GM12878 (cell line): ENCODE data around the gene SPINT1. TPM values are rescaled to one million over a fixed set of nuclear protein-coding genes. Genes with fewer than 3 reads are reported as not detected.

Source experiments
- ATAC-seq: fragments of 200-7000 bp; cut with Tn5 transposase; 3 replicates; pipeline ENCODE4 v1.9.1; 2020; ENCODE audit warnings: mild to moderate bottlenecking, moderate library complexity
- BruUV-seq: library from RNA; stranded (reverse); fragments of 400-500 nt; replicated peaks from 2 replicates; lab custom pipeline; 2021; lab: Mats Ljungman, UMichigan
- CTCF ChIA-PET: fragments of 300-600 bp; sonication (Branson Sonifier 250); formaldehyde crosslinking; extraction: SDS; loops from one replicate; lab custom pipeline; 2021; ENCODE audit warnings: inconsistent platforms; lab: Yijun Ruan, JAX
- POLR2A ChIA-PET: fragments of 350-600 bp; formaldehyde crosslinking; extraction: SDS; loops from one replicate; lab custom pipeline; 2021; ENCODE audit warnings: inconsistent platforms; lab: Charles Lee
- RAD21 ChIA-PET: fragments of 300-600 bp; sonication (Branson Sonifier 250); formaldehyde crosslinking; loops from one replicate; lab custom pipeline; 2023; ENCODE audit warnings: antibody characterized with exemption; ENCODE audit not compliant: unreplicated experiment; lab: Charles Lee
- SMC1A ChIA-PET: fragments of 300-600 bp; sonication (Branson Sonifier 250); formaldehyde crosslinking; loops from one replicate; lab custom pipeline; 2023; ENCODE audit not compliant: unreplicated experiment, uncharacterized antibody; lab: Charles Lee
- DNase-seq: peaks from one replicate; pipeline ENCODE4 v3.0.0-alpha.2; 2011; ENCODE audit warnings: low read depth, low spot score
- FAIRE-seq: peaks from 3 replicates; lab custom pipeline; 2011; peaks lifted over from hg19 to GRCh38; lab: Jason Lieb, UNC
- H2AFZ ChIP-seq: 2 replicates; pipeline ENCODE4 v1.6.0; 2011; ENCODE audit warnings: low read depth, low read length, control low read depth; ENCODE audit not compliant: control insufficient read depth
- H3K27ac ChIP-seq: 2 replicates; pipeline ENCODE4 v1.5.1; 2011; ENCODE audit warnings: control low read depth; ENCODE audit not compliant: control insufficient read depth, insufficient read depth
- H3K27me3 ChIP-seq, 2 experiments: replicated peaks in 1 of 2; 2 replicates each; pipeline versions ENCODE4 v1.6.0 to v1.6.1; 2011; ENCODE audit warnings: low read length in 1 of 2; ENCODE audit not compliant: control insufficient read depth in 2 of 2, insufficient read depth in 2 of 2
- H3K36me3 ChIP-seq, 2 experiments: 2 replicates each; pipeline ENCODE4 v1.5.1; 2011; ENCODE audit warnings: low read length in 1 of 2; ENCODE audit not compliant: control insufficient read depth in 2 of 2, insufficient read depth in 2 of 2
- H3K4me1 ChIP-seq: 2 replicates; pipeline ENCODE4 v1.6.1; 2011; ENCODE audit warnings: mild to moderate bottlenecking, low read length, moderate library complexity, mixed read lengths; ENCODE audit not compliant: control insufficient read depth, insufficient read depth
- H3K4me2 ChIP-seq: 2 replicates; pipeline ENCODE4 v1.6.0; 2011; ENCODE audit warnings: control low read depth; ENCODE audit not compliant: control insufficient read depth, insufficient read depth
- H3K4me3 ChIP-seq: fragments of 200-600 bp; sonication (generic); 2 replicates; pipeline ENCODE4 v1.5.1; 2016
- H3K79me2 ChIP-seq: 2 replicates; pipeline ENCODE4 v1.6.0; 2011; ENCODE audit warnings: low read length; ENCODE audit not compliant: control insufficient read depth, insufficient read depth
- H3K9ac ChIP-seq: 2 replicates; pipeline ENCODE4 v1.8.0; 2011; ENCODE audit warnings: low read length, control low read depth, mixed read lengths; ENCODE audit not compliant: control insufficient read depth, insufficient read depth
- H3K9me3 ChIP-seq: replicated peaks from 3 replicates; pipeline ENCODE4 v1.5.1; 2011; ENCODE audit warnings: mild to moderate bottlenecking, low read length; ENCODE audit not compliant: control insufficient read depth, insufficient read depth
- H4K20me1 ChIP-seq: 2 replicates; pipeline ENCODE4 v1.6.0; 2011; ENCODE audit not compliant: control insufficient read depth, insufficient read depth
- MYC ChIP-seq: IDR thresholded peaks from 2 replicates; pipeline ENCODE4 v1.6.1; 2011; ENCODE audit warnings: mild to moderate bottlenecking, low read length, moderate library complexity, inconsistent platforms; ENCODE audit not compliant: insufficient read depth, insufficient replicate concordance, insufficient read length, severe bottlenecking
- WGBS: methylation state at CpG from one replicate; pipeline ENCODE4 v1.1.6; 2016; ENCODE audit warnings: low lambda C conversion rate; ENCODE audit not compliant: insufficient replicate concordance, insufficient coverage; ENCODE audit errors: missing lambda C conversion rate; 5-methylcytosine and 5-hydroxymethylcytosine counted together
- in situ Hi-C: fragments of 300-500 bp; cut with MboI; formaldehyde crosslinking; loops from 9 replicates; pipeline ENCODE4 v1.14.3; 2018; ENCODE audit warnings: mixed read lengths
- intact Hi-C: fragments of 100-400 bp; cut with micrococcal nuclease; formaldehyde crosslinking; loops from one replicate; pipeline ENCODE4 v1.14.2; 2022; ENCODE audit not compliant: unreplicated experiment
- polyA plus RNA-seq, 11 experiments: library from polyadenylated mRNA; depleted of rRNA in 4 of 11; unstranded in 6 of 11; stranded (reverse) in 5 of 11; fragments of >200 nt; fragmentation: Nextera tagmentation in 4 of 11; fragmentation: Illumina TruSeq in 1 of 11; extraction: Ambion mirVana in 4 of 11; extraction: Trizol in 1 of 11; gene quantifications; 1 replicate in 1 of 11; 2 replicates in 10 of 11; pipeline versions ENCODE4 v1.2.1 to v1.2.3, GENCODE V29; 2011 to 2016; ENCODE audit warnings: inconsistent platforms in 2 of 11, missing spikeins in 2 of 11, low read depth in 1 of 11
- total RNA-seq, 4 experiments: library from RNA; depleted of rRNA in 3 of 4; stranded (reverse); fragments of >200 nt in 3 of 4; fragmentation: Illumina TruSeq in 1 of 4; extraction: Trizol in 1 of 4; gene quantifications; 2 replicates each; pipeline versions ENCODE4 v1.2.1 to v1.2.3, GENCODE V29; 2013 to 2021
- TF ChIP-seq, protein P1 (sequence below): fragments of 450-650 bp; formaldehyde crosslinking; IDR thresholded peaks from 2 replicates; pipeline ENCODE4 v1.5.0; 2022; ENCODE audit warnings: mild to moderate bottlenecking, missing genetic modification characterization

The SPINT1 gene
- total and polyA plus RNA-seq, 10 of the 15 experiments (the other 5 are each of a cell fraction or from before 2014, with no cell fraction given): 3.5 to 28.6 (median 10.2) TPM

GRCh38 chr15:40875991-40876730 is 32.3 kb downstream of the SPINT1 start:
- Histone ChIP-seq H3K4me2 (no peak overlapping the region), H3K4me3 (no peak overlapping the region), H4K20me1 (no peaks in the 10 kb centered on the region), H3K36me3 (no peaks in the 10 kb centered on the region), H3K4me1 (peaks cover 34% of the 10 kb centered on the region), H3K79me2 (peaks cover 5% of the 10 kb centered on the region), H3K9me3 (no peaks in the 10 kb centered on the region)
- POLR2A ChIA-PET: interaction anchor here (0.5 to 9.5 kb wide), 5 partner anchors 9 to 65 kb away, joined by 3 to 220 read pairs (median 5); partner anchors contain the start of gene VPS18
- SMC1A ChIA-PET: interaction anchor here (1.5 to 14.4 kb wide), 3 partner anchors 10 to 18 kb away, joined by 3 to 454 read pairs (median 290); partner anchors contain the start of gene VPS18
- TF ChIP-seq, protein P1, sequence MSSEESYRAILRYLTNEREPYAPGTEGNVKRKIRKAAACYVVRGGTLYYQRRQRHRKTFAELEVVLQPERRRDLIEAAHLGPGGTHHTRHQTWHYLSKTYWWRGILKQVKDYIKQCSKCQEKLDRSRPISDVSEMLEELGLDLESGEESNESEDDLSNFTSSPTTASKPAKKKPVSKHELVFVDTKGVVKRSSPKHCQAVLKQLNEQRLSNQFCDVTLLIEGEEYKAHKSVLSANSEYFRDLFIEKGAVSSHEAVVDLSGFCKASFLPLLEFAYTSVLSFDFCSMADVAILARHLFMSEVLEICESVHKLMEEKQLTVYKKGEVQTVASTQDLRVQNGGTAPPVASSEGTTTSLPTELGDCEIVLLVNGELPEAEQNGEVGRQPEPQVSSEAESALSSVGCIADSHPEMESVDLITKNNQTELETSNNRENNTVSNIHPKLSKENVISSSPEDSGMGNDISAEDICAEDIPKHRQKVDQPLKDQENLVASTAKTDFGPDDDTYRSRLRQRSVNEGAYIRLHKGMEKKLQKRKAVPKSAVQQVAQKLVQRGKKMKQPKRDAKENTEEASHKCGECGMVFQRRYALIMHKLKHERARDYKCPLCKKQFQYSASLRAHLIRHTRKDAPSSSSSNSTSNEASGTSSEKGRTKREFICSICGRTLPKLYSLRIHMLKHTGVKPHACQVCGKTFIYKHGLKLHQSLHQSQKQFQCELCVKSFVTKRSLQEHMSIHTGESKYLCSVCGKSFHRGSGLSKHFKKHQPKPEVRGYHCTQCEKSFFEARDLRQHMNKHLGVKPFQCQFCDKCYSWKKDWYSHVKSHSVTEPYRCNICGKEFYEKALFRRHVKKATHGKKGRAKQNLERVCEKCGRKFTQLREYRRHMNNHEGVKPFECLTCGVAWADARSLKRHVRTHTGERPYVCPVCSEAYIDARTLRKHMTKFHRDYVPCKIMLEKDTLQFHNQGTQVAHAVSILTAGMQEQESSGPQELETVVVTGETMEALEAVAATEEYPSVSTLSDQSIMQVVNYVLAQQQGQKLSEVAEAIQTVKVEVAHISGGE: no peak
- TF ChIP-seq MYC: no peak
- TF ChIP-seq, all 136 proteins: peak for 0
- BruUV-seq: no TSS peak
- Histone ChIP-seq H2AFZ (no peak overlapping the region), H3K27ac (no peak overlapping the region), H3K9ac (no peak overlapping the region), H3K27me3 (no peaks in the 10 kb centered on the region)
- DNase-seq (no peak), ATAC-seq (no peak), FAIRE-seq (no peak)
- CTCF ChIA-PET: no interaction called here
- in situ Hi-C loops (no loop called here), intact Hi-C loops (loop anchor here (10.0 kb wide), 1 partner anchor 281 kb away; the partner anchor contains the start of gene KNL1)
- WGBS: 87% methylated on average over 6 of the region's 6 CpGs
- RAD21 ChIA-PET: interaction anchor here (1.2 to 14.2 kb wide), 3 partner anchors 9 to 69 kb away, joined by 4 to 551 read pairs (median 24); partner anchors contain the start of genes DNAJC17, VPS18 and ZFYVE19
